ENCODE results near the gene RANBP9.

Gene RANBP9

GRCh38 chr6:13673825-13674444 lies 37.7 kb downstream of the RANBP9 start:
- no peaks in the 10 kb centered on the region for H3K36me3 ChIP-seq
- no peaks in the 10 kb centered on the region for H3K27me3 ChIP-seq
- no peak for DNase-seq
- no peaks in the 10 kb centered on the region for H3K9me3 ChIP-seq
- TF ChIP-seq, protein P1, sequence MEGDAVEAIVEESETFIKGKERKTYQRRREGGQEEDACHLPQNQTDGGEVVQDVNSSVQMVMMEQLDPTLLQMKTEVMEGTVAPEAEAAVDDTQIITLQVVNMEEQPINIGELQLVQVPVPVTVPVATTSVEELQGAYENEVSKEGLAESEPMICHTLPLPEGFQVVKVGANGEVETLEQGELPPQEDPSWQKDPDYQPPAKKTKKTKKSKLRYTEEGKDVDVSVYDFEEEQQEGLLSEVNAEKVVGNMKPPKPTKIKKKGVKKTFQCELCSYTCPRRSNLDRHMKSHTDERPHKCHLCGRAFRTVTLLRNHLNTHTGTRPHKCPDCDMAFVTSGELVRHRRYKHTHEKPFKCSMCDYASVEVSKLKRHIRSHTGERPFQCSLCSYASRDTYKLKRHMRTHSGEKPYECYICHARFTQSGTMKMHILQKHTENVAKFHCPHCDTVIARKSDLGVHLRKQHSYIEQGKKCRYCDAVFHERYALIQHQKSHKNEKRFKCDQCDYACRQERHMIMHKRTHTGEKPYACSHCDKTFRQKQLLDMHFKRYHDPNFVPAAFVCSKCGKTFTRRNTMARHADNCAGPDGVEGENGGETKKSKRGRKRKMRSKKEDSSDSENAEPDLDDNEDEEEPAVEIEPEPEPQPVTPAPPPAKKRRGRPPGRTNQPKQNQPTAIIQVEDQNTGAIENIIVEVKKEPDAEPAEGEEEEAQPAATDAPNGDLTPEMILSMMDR (IDR thresholded peaks at IDR 0.05; ENCODE audit: low read depth, low read length), result no peak
- no peak overlapping the region for H3K4me3 ChIP-seq (ENCODE audit: low read depth, low read length)
- no peaks in the 10 kb centered on the region for H3K4me1 ChIP-seq

DNA sequence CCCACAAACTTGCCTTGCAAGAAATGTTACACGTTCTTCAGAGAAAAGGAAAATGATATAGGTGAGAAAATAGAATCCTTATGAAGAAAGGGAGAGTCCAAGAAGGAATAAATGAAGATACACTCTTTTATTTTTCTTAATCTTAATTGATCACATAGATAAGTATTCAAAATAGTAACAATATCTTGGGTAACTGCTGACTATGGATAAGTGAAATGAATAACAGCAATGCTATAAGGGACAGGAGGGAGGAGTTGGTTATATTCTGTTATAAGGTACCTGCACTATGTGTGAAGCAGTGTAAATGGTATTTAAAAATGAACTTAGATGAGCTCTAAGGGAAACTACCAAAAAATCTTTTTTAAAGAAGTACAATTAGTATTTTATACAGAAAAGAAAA lies 38.3 kb downstream of the RANBP9 start:
- TF ChIP-seq, protein P1 (IDR thresholded peaks at IDR 0.05; ENCODE audit: low read depth, low read length), result no peak
- no peak for DNase-seq
- no peaks in the 10 kb centered on the region for H3K36me3 ChIP-seq
- H3K4me1 ChIP-seq, result no peaks in the 10 kb centered on the region
- H3K9me3 ChIP-seq, result no peaks in the 10 kb centered on the region
- H3K4me3 ChIP-seq (ENCODE audit: low read depth, low read length), result no peak overlapping the region
- no peaks in the 10 kb centered on the region for H3K27me3 ChIP-seq

GRCh38 chr6:13672904-13673303 lies 38.7 kb downstream of the RANBP9 start:
- no peaks in the 10 kb centered on the region for H3K36me3 ChIP-seq
- H3K9me3 ChIP-seq, result no peaks in the 10 kb centered on the region
- no peak for DNase-seq
- H3K27me3 ChIP-seq, result no peaks in the 10 kb centered on the region
- H3K4me3 ChIP-seq (ENCODE audit: low read depth, low read length), result no peak overlapping the region
- TF ChIP-seq, protein P1 (IDR thresholded peaks at IDR 0.05; ENCODE audit: low read depth, low read length), result no peak
- no peaks in the 10 kb centered on the region for H3K4me1 ChIP-seq

GRCh38 chr6:13671548-13672127 lies 40.0 kb downstream of the RANBP9 start:
- H3K9me3 ChIP-seq, result no peaks in the 10 kb centered on the region
- H3K36me3 ChIP-seq, result no peaks in the 10 kb centered on the region
- H3K4me3 ChIP-seq (ENCODE audit: low read depth, low read length), result no peak overlapping the region
- TF ChIP-seq, protein P1 (IDR thresholded peaks at IDR 0.05; ENCODE audit: low read depth, low read length), result no peak
- H3K4me1 ChIP-seq, result no peaks in the 10 kb centered on the region
- no peak for DNase-seq
- H3K27me3 ChIP-seq, result no peaks in the 10 kb centered on the region

GRCh38 chr6:13669476-13669875 lies 42.2 kb downstream of the RANBP9 start:
- no peaks in the 10 kb centered on the region for H3K9me3 ChIP-seq
- no peaks in the 10 kb centered on the region for H3K4me1 ChIP-seq
- TF ChIP-seq, protein P1 (IDR thresholded peaks at IDR 0.05; ENCODE audit: low read depth, low read length), result no peak
- no peak for DNase-seq
- H3K27me3 ChIP-seq, result no peaks in the 10 kb centered on the region
- H3K4me3 ChIP-seq (ENCODE audit: low read depth, low read length), result no peak overlapping the region
- no peaks in the 10 kb centered on the region for H3K36me3 ChIP-seq

GRCh38 chr6:13668291-13668928 lies 43.2 kb downstream of the RANBP9 start:
- H3K36me3 ChIP-seq, result no peaks in the 10 kb centered on the region

More at GRCh38 chr6:13668291-13668928, 43.2 kb downstream of the RANBP9 start:
- Histone ChIP-seq H3K9me3 (no peaks in the 10 kb centered on the region), H3K4me1 (no peaks in the 10 kb centered on the region), H3K27me3 (no peaks in the 10 kb centered on the region), H3K4me3 (ENCODE audit: low read depth, low read length) (no peak overlapping the region)
- TF ChIP-seq, protein P1 (IDR thresholded peaks at IDR 0.05; ENCODE audit: low read depth, low read length), result no peak
- DNase-seq, result no peak

Measured in BE2C (cell line).